H9 (cell line): ENCODE data around the gene ZG16. TPM values are rescaled to one million over a fixed set of nuclear protein-coding genes. Genes with fewer than 3 reads are reported as not detected.
A peak's percentile ranks its signal among the peaks of the same experiment; 100 is the strongest.

Experiments used
- DNase-seq: peaks from one replicate; pipeline ENCODE4 v3.0.0-alpha.2; 2017
- H2AFZ ChIP-seq: one replicate; pipeline ENCODE4 v1.6.1; 2013; ENCODE audit warnings: mild to moderate bottlenecking, low read length, control low read depth, moderate library complexity
- H2AK5ac ChIP-seq: 2 replicates; pipeline ENCODE4 v1.6.1; 2013; ENCODE audit warnings: low read length, control low read depth, mixed read lengths; ENCODE audit not compliant: insufficient read length
- H2BK120ac ChIP-seq: one replicate; pipeline ENCODE4 v1.6.1; 2013; ENCODE audit warnings: low read depth, mild to moderate bottlenecking, low read length, control low read depth, inconsistent platforms; ENCODE audit not compliant: poor library complexity, severe bottlenecking
- H2BK12ac ChIP-seq: 2 replicates; pipeline ENCODE4 v1.6.1; 2013; ENCODE audit warnings: low read length, control low read depth, mixed read lengths, low read depth; ENCODE audit not compliant: insufficient read length
- H2BK15ac ChIP-seq: 2 replicates; pipeline ENCODE4 v1.6.1; 2013; ENCODE audit warnings: low read depth, low read length, control low read depth
- H2BK20ac ChIP-seq: one replicate; pipeline ENCODE4 v1.6.1; 2013; ENCODE audit warnings: low read depth, mild to moderate bottlenecking, low read length, control low read depth, inconsistent platforms; ENCODE audit not compliant: poor library complexity, severe bottlenecking
- H2BK5ac ChIP-seq: 2 replicates; pipeline ENCODE4 v1.6.1; 2013; ENCODE audit warnings: low read length, control low read depth, mixed read lengths; ENCODE audit not compliant: insufficient read length
- H3K14ac ChIP-seq: 2 replicates; pipeline ENCODE4 v1.6.1; 2013; ENCODE audit warnings: low read length, control low read depth; ENCODE audit not compliant: insufficient read depth
- H3K18ac ChIP-seq: 2 replicates; pipeline ENCODE4 v1.6.1; 2013; ENCODE audit warnings: low read depth, mild to moderate bottlenecking, mixed read lengths, low read length, control low read depth; ENCODE audit not compliant: insufficient read length
- H3K23ac ChIP-seq: 2 replicates; pipeline ENCODE4 v1.6.1; 2013; ENCODE audit warnings: low read length, control low read depth, mixed read lengths, low read depth; ENCODE audit not compliant: insufficient read length
- H3K23me2 ChIP-seq: 2 replicates; pipeline ENCODE4 v1.6.1; 2013; ENCODE audit warnings: low read depth, mild to moderate bottlenecking, mixed read lengths, low read length, control low read depth; ENCODE audit not compliant: insufficient read length, poor library complexity, severe bottlenecking
- H3K27ac ChIP-seq: 2 replicates; pipeline ENCODE4 v1.5.1; 2013; ENCODE audit warnings: low read length, control low read depth, mixed read lengths, low read depth; ENCODE audit not compliant: insufficient read length
- H3K27me3 ChIP-seq: 2 replicates; pipeline ENCODE4 v1.6.1; 2013; ENCODE audit warnings: low read length, control low read depth, inconsistent platforms; ENCODE audit not compliant: insufficient read depth
- H3K4ac ChIP-seq: 2 replicates; pipeline ENCODE4 v1.6.1; 2013; ENCODE audit warnings: low read depth, mild to moderate bottlenecking, control low read depth, inconsistent platforms, low read length, moderate library complexity
- H3K4me1 ChIP-seq: 2 replicates; pipeline ENCODE4 v1.6.1; 2013; ENCODE audit warnings: low read length, control low read depth, inconsistent platforms; ENCODE audit not compliant: insufficient read depth
- H3K4me2 ChIP-seq: 2 replicates; pipeline ENCODE4 v1.6.1; 2013; ENCODE audit warnings: low read length, control low read depth, mixed read lengths; ENCODE audit not compliant: insufficient read length, insufficient read depth
- H3K56ac ChIP-seq: 2 replicates; pipeline ENCODE4 v1.6.1; 2013; ENCODE audit warnings: low read depth, mild to moderate bottlenecking, mixed read lengths, low read length, control low read depth; ENCODE audit not compliant: insufficient read length
- H3K79me1 ChIP-seq: 2 replicates; pipeline ENCODE4 v1.6.1; 2013; ENCODE audit warnings: low read depth, mild to moderate bottlenecking, moderate library complexity, low read length, control low read depth, inconsistent platforms; ENCODE audit not compliant: insufficient read depth, poor library complexity, severe bottlenecking
- H3K79me2 ChIP-seq: 2 replicates; pipeline ENCODE4 v1.6.1; 2013; ENCODE audit warnings: low read length, control low read depth, inconsistent platforms; ENCODE audit not compliant: insufficient read depth
- H3K9ac ChIP-seq: 2 replicates; pipeline ENCODE4 v1.6.1; 2013; ENCODE audit warnings: low read length, control low read depth, mixed read lengths; ENCODE audit not compliant: insufficient read length; ENCODE audit errors: extremely low read depth
- H3K9me3 ChIP-seq: one replicate; pipeline ENCODE4 v1.6.1; 2013; ENCODE audit warnings: low read depth, low read length, inconsistent platforms; ENCODE audit not compliant: control insufficient read depth
- H3T11ph ChIP-seq: one replicate; pipeline ENCODE4 v1.6.1; 2013; ENCODE audit warnings: mild to moderate bottlenecking, low read length, control low read depth, inconsistent platforms
- H4K20me1 ChIP-seq: one replicate; pipeline ENCODE4 v1.6.1; 2013; ENCODE audit not compliant: control insufficient read depth, insufficient read length, insufficient read depth
- H4K5ac ChIP-seq: 2 replicates; pipeline ENCODE4 v1.6.1; 2013; ENCODE audit warnings: low read depth, mild to moderate bottlenecking, mixed read lengths, low read length, control low read depth; ENCODE audit not compliant: insufficient read length
- H4K8ac ChIP-seq: replicated peaks from 2 replicates; pipeline ENCODE4 v1.6.1; 2013; ENCODE audit warnings: low read length, control low read depth, mixed read lengths, low read depth; ENCODE audit not compliant: insufficient read length
- H4K91ac ChIP-seq: 2 replicates; pipeline ENCODE4 v1.6.1; 2013; ENCODE audit warnings: low read depth, mild to moderate bottlenecking, moderate library complexity, mixed read lengths, low read length, control low read depth; ENCODE audit not compliant: insufficient read length
- H3K27ac Mint-ChIP-seq, 3 experiments: 2 replicates in 2 of 3; 3 replicates in 1 of 3; pipeline ENCODE4 v1.8.0; 2020 to 2021; ENCODE audit warnings: mixed read lengths in 3 of 3, mild to moderate bottlenecking in 1 of 3, moderate library complexity in 1 of 3
- H3K27me3 Mint-ChIP-seq: 2 replicates; pipeline ENCODE4 v1.8.0; 2021; ENCODE audit warnings: low read depth, mild to moderate bottlenecking, moderate library complexity, mixed read lengths
- H3K36me3 Mint-ChIP-seq, 3 experiments: 2 replicates in 2 of 3; 3 replicates in 1 of 3; pipeline ENCODE4 v1.8.0; 2020 to 2021; ENCODE audit warnings: low read depth in 3 of 3, mixed read lengths in 3 of 3; ENCODE audit not compliant: insufficient read depth in 1 of 3
- H3K4me1 Mint-ChIP-seq, 2 experiments: 2 replicates each; pipeline ENCODE4 v1.8.0; 2020; ENCODE audit warnings: mixed read lengths in 2 of 2
- H3K4me3 Mint-ChIP-seq, 2 experiments: 2 replicates in 1 of 2; 3 replicates in 1 of 2; pipeline ENCODE4 v1.8.0; 2020 to 2021; ENCODE audit warnings: mild to moderate bottlenecking in 2 of 2, mixed read lengths in 2 of 2, moderate library complexity in 1 of 2
- H3K9me3 Mint-ChIP-seq, 2 experiments: 2 replicates in 1 of 2; 3 replicates in 1 of 2; pipeline ENCODE4 v1.8.0; 2020; ENCODE audit warnings: mild to moderate bottlenecking in 2 of 2, mixed read lengths in 2 of 2, moderate library complexity in 1 of 2
- WGBS: extraction: QIAGEN DNeasy Blood & Tissue Kit; methylation state at CpG from one replicate; pipeline ENCODE4 v1.1.7; 2013; ENCODE audit warnings: missing lambda C conversion rate, low lambda C conversion rate, mixed read lengths; ENCODE audit not compliant: insufficient read length; ENCODE audit errors: extremely low coverage; 5-methylcytosine and 5-hydroxymethylcytosine counted together
- total RNA-seq: library from RNA; stranded (reverse); gene quantifications from 2 replicates; pipeline ENCODE4 v1.2.1, GENCODE V29; 2021
- TF ChIP-seq, protein P1 (sequence below): fragments of 200-600 bp; sonication (generic); conservative IDR thresholded peaks from 3 replicates; pipeline ENCODE4 v1.8.0; 2021; ENCODE audit warnings: antibody characterized with exemption, mild to moderate bottlenecking

ZG16 gene
- total RNA-seq, 1 experiment from 2014 or later: not detected

- peak overlapping the region; percentile 27 for H3K9ac ChIP-seq
- no peak overlapping the region for H2AFZ ChIP-seq
- H3K23me2 ChIP-seq: peaks cover 33% of the 10 kb centered on the region
- peak overlapping the region; percentile 4 for H3K14ac ChIP-seq
- H4K8ac ChIP-seq: no peak overlapping the region
- no peak overlapping the region for H4K5ac ChIP-seq
- H2BK20ac ChIP-seq: no peak overlapping the region
- H2BK15ac ChIP-seq: no peak overlapping the region
- WGBS: no CpG with 5 or more reads among the region's 69 CpGs
- no peak overlapping the region for H3K27ac ChIP-seq
- no peaks in the 10 kb centered on the region for H4K20me1 ChIP-seq
- peak; percentile 88 for DNase-seq
- no peaks in the 10 kb centered on the region for H3K27me3 ChIP-seq
- H2BK12ac ChIP-seq: no peak overlapping the region
- H3T11ph ChIP-seq: no peak overlapping the region
- no peaks in the 10 kb centered on the region; a peak in 1 of 5 replicates for H3K9me3 Mint-ChIP-seq
- no peaks in the 10 kb centered on the region for H3K9me3 ChIP-seq
- no peak overlapping the region for H3K23ac ChIP-seq
- no peak overlapping the region for H3K4ac ChIP-seq
- peak overlapping the region; percentile 29 for H3K18ac ChIP-seq
- H3K4me1 Mint-ChIP-seq: peaks cover 47 to 57% of the 10 kb centered on the region in 2 experiments
- no peak overlapping the region for H4K91ac ChIP-seq
- no peak overlapping the region for H2AK5ac ChIP-seq
- H3K27me3 Mint-ChIP-seq: peaks cover 1% of the 10 kb centered on the region
- peak overlapping the region; percentile 85 for H3K4me2 ChIP-seq
- TF ChIP-seq, protein P1, sequence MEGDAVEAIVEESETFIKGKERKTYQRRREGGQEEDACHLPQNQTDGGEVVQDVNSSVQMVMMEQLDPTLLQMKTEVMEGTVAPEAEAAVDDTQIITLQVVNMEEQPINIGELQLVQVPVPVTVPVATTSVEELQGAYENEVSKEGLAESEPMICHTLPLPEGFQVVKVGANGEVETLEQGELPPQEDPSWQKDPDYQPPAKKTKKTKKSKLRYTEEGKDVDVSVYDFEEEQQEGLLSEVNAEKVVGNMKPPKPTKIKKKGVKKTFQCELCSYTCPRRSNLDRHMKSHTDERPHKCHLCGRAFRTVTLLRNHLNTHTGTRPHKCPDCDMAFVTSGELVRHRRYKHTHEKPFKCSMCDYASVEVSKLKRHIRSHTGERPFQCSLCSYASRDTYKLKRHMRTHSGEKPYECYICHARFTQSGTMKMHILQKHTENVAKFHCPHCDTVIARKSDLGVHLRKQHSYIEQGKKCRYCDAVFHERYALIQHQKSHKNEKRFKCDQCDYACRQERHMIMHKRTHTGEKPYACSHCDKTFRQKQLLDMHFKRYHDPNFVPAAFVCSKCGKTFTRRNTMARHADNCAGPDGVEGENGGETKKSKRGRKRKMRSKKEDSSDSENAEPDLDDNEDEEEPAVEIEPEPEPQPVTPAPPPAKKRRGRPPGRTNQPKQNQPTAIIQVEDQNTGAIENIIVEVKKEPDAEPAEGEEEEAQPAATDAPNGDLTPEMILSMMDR: peak; percentile 55
- H3K36me3 Mint-ChIP-seq: peaks cover 14 to 52% (median 27%) of the 10 kb centered on the region in 3 experiments
- peaks cover 2% of the 10 kb centered on the region; the same call in 1 of the 2 replicates for H3K79me2 ChIP-seq
- no peaks in the 10 kb centered on the region; the same call in 1 of the 2 replicates for H3K4me1 ChIP-seq
- no peak overlapping the region for H3K56ac ChIP-seq
- no peak overlapping the region for H2BK120ac ChIP-seq
- no peak overlapping the region for H2BK5ac ChIP-seq
- peak overlapping the region; percentile 83 to 94 (median 91) for H3K27ac Mint-ChIP-seq
- peak overlapping the region; percentile 85 for H3K4me3 Mint-ChIP-seq
- H3K79me1 ChIP-seq: no peaks in the 10 kb centered on the region
These were observed 29.6 kb downstream of the ZG16 start for GRCh38 chr16:29807426-29808218.
